Measurements from ENCODE around the gene BRD7. TPM values are rescaled to one million over a fixed set of nuclear protein-coding genes. Genes with fewer than 3 reads are reported as not detected.

The BRD7 gene
- total and polyA plus RNA-seq, 10 of the 15 experiments (the other 5 are each of a cell fraction or from before 2014, with no cell fraction given), result 16.9 to 74.7 (median 52.0) TPM

DNA sequence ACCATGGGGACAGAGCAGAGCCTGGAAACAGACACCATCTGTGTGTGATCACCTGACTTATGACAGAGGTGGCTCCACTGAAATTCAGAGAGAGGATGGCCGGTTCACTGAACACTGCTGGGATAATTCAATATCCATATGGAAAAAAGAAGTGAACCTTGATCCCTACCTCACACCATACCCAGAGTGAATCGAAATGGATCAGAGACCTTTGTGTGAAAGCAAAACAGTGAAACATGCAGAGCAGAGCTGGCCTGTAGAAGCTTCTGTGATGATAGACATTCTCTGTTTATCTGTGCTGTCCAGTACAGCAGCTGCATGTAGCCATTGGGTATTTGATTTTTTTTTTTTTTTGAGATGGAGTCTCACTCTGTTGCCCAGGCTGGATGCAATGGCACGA, 82.1 kb downstream of the BRD7 start (continued):
- TF ChIP-seq, protein P1, sequence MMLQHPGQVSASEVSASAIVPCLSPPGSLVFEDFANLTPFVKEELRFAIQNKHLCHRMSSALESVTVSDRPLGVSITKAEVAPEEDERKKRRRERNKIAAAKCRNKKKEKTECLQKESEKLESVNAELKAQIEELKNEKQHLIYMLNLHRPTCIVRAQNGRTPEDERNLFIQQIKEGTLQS (IDR thresholded peaks at IDR 0.05; ENCODE audit: borderline replicate concordance, extremely low read depth, low read depth, low read length), result no peak
- no peak for TF ChIP-seq TCF7 (IDR thresholded peaks at IDR 0.05; ENCODE audit: borderline replicate concordance)
- TF ChIP-seq SIN3A (IDR thresholded peaks at IDR 0.05; ENCODE audit: low read depth, low read length), result no peak
- TF ChIP-seq LARP7 (IDR thresholded peaks at IDR 0.05), result no peak

DNA sequence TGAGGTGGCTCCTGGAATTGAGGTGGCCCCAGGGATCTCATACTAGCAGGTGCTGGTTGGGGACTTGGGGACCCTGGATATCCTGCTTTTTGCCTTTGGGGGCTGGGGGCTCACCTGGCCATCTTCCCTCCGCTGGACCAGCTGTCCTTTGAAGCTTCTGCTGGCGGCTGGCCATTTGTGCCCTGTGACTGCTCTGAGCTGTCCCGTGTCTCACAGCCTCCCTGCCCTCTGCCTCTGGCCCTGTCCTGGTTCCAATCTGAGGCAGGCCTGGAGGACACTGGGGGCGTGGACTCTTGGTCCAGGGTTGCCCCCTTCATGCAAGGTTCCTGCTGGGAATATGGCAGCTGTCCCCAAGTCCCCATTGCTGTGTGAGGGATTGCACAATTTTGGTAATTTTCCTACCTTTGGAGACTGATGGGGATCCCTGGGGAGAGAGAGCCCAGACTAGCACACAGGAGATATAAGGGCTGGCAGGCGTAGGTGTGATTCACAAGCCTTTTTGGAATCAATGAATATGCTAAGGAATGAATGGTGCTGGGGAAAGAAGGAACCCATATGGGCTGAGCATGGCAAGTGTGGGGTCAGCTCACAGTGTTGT, 83.3 kb downstream of the BRD7 start:
- Histone ChIP-seq H2AFZ (ENCODE audit: control insufficient read depth, low read depth, low read length) (no peak overlapping the region), H3K36me3 (ENCODE audit: control insufficient read depth in 2 of 2, insufficient read depth in 2 of 2, low read length in 1 of 2) (peaks cover 11 to 21% of the 10 kb centered on the region in 2 experiments), H3K4me2 (ENCODE audit: control insufficient read depth, insufficient read depth) (no peak overlapping the region), H3K9me3 (replicated peaks; ENCODE audit: control insufficient read depth, insufficient read depth, low read length) (no peaks in the 10 kb centered on the region; the same call in 2 of the 3 replicates), H4K20me1 (ENCODE audit: control insufficient read depth, insufficient read depth) (no peaks in the 10 kb centered on the region), H3K9ac (ENCODE audit: control insufficient read depth, insufficient read depth, low read length) (no peak overlapping the region), H3K4me3 (no peak overlapping the region), H3K27me3 (replicated peaks in 1 of 2; ENCODE audit: control insufficient read depth in 2 of 2, insufficient read depth in 2 of 2, low read length in 1 of 2) (no peaks in the 10 kb centered on the region), H3K4me1 (ENCODE audit: control insufficient read depth, insufficient read depth, low read length) (peaks cover 41% of the 10 kb centered on the region), H3K27ac (ENCODE audit: control insufficient read depth, insufficient read depth) (no peak overlapping the region), H3K79me2 (ENCODE audit: control insufficient read depth, insufficient read depth, low read length) (peaks cover 61% of the 10 kb centered on the region)
- FAIRE-seq, result no peak
- RAD21 ChIA-PET (ENCODE audit: unreplicated experiment), result interaction anchor here (1.0 kb wide), 1 partner anchor 15 kb away, joined by 3 read pairs; no protein-coding TSS in a partner anchor
- intact Hi-C loops (cut with micrococcal nuclease; ENCODE audit: unreplicated experiment), result no loop called here
- no peak for ATAC-seq
- no peak for DNase-seq (ENCODE audit: low read depth, low spot score)
- no TSS peak for BruUV-seq (replicated peaks)
- TF ChIP-seq ZNF622 (IDR thresholded peaks at IDR 0.05) (no peak), DPF2 (IDR thresholded peaks at IDR 0.05) (no peak), RB1 (IDR thresholded peaks at IDR 0.05; ENCODE audit: borderline replicate concordance) (no peak), POU2F2 (IDR thresholded peaks at IDR 0.05; ENCODE audit: borderline replicate concordance, low read depth, low read length) (no peak), STAT3 (IDR thresholded peaks at IDR 0.05; ENCODE audit: low read depth, low read length) (no peak), FOXM1 (IDR thresholded peaks at IDR 0.05; ENCODE audit: low read depth, low read length) (no peak), BRCA1 (IDR thresholded peaks at IDR 0.05; ENCODE audit: low read depth, low read length) (no peak)
- TF ChIP-seq, protein P2, sequence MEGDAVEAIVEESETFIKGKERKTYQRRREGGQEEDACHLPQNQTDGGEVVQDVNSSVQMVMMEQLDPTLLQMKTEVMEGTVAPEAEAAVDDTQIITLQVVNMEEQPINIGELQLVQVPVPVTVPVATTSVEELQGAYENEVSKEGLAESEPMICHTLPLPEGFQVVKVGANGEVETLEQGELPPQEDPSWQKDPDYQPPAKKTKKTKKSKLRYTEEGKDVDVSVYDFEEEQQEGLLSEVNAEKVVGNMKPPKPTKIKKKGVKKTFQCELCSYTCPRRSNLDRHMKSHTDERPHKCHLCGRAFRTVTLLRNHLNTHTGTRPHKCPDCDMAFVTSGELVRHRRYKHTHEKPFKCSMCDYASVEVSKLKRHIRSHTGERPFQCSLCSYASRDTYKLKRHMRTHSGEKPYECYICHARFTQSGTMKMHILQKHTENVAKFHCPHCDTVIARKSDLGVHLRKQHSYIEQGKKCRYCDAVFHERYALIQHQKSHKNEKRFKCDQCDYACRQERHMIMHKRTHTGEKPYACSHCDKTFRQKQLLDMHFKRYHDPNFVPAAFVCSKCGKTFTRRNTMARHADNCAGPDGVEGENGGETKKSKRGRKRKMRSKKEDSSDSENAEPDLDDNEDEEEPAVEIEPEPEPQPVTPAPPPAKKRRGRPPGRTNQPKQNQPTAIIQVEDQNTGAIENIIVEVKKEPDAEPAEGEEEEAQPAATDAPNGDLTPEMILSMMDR (IDR thresholded peaks at IDR 0.05 in 2 of 3, conservative IDR thresholded peaks at IDR 0.05 in 1 of 3; ENCODE audit: control insufficient read depth in 2 of 3, extremely low read depth in 1 of 3, insufficient read depth in 1 of 3, low read depth in 3 of 3, low read length in 3 of 3), result no peak
- TF ChIP-seq, protein P1 (IDR thresholded peaks at IDR 0.05; ENCODE audit: borderline replicate concordance, extremely low read depth, low read depth, low read length), result no peak
- POLR2A ChIA-PET, result interaction anchor here (0.5 kb wide), 2 partner anchors 8 to 54 kb away, joined by 3 read pairs; no protein-coding TSS in a partner anchor
- CTCF ChIA-PET, result interaction anchor here (0.9 to 1.5 kb wide), 4 partner anchors 10 to 42 kb away, joined by 3 to 4 read pairs (median 4); no protein-coding TSS in a partner anchor
- SMC1A ChIA-PET (ENCODE audit: uncharacterized antibody, unreplicated experiment), result interaction anchor here (0.7 to 8.9 kb wide), 4 partner anchors 10 to 245 kb away, joined by 3 to 73 read pairs (median 3); partner anchors contain the start of gene ADCY7
- WGBS (ENCODE audit: insufficient coverage, insufficient replicate concordance, low lambda C conversion rate, missing lambda C conversion rate), result 75% methylated on average over 5 of the region's 5 CpGs
- in situ Hi-C loops (cut with MboI), result no loop called here

Measured in GM12878 (cell line).